ACHN (cell line): ENCODE data around the gene SLC8A1.

Experiments
- DNase-seq: peaks from one replicate; pipeline ENCODE4 v3.0.0-alpha.2; 2015
- in situ Hi-C: cut with HindIII; loops from 2 replicates; pipeline ENCODE4 v1.10.0; 2017; ENCODE audit warnings: low sequenced_read_pairs, low pct_ligation_motif_present, low pct_unique_long_range_greater_than_20kb

SLC8A1 gene

DNA sequence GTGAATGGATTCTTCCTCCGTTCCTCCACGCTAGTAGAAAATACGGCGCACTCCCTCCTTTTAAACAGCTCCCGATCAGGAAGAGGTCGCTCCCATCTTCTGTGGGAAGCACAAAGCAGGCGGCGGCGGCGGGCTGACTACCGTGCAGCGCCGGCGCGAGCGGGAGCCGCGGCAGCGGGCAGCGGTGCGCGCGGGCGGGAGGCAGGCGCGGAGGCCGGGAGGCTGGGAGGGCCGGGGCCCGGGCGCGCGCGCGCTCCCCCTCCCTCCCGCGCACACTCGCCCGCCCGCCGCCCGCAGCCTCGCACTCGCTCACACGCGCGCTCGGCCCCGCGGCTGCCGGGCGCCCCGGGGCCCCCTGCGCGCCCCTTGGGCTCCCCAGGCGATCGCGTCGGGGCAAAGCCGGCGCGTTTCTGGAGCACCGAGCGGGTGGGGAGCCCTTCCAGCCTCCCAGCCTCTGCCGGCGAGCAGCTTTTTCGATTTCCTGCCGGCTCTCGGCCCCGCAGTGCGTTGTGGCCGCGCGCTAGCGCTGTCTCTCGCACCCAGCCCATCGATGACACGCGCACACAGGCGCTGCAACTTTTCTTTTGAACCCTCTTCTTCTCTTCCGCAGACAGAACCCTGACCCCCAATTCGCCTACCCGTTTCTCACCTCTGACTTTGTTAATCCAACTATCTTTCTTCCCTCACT, at the start of gene SLC8A1:
Gene SLC8A1 (minus strand): TSS at position 173 of the 688 bp plus-strand sequence.
- peak; percentile 60 for DNase-seq
- in situ Hi-C loops: no loop called here

- in situ Hi-C loops: loop anchor here (25.0 kb wide), 1 partner anchor 263 kb away; no protein-coding TSS in a partner anchor
- DNase-seq: no peak
These were observed 47.5 kb upstream of the SLC8A1 start for GRCh38 chr2:40499437-40499836.

GRCh38 chr2:40497251-40497859, 45.5 kb upstream of the SLC8A1 start:
- in situ Hi-C loops: loop anchor here (25.0 kb wide), 1 partner anchor 265 kb away; no protein-coding TSS in a partner anchor
- peak; percentile 9 for DNase-seq

- in situ Hi-C loops: loop anchor here (25.0 kb wide), 1 partner anchor 273 kb away; no protein-coding TSS in a partner anchor
- no peak for DNase-seq
These were observed 37.7 kb upstream of the SLC8A1 start for GRCh38 chr2:40489678-40489960.

GRCh38 chr2:40488927-40489677, 37.2 kb upstream of the SLC8A1 start:
- in situ Hi-C loops: loop anchor here (25.0 kb wide), 1 partner anchor 273 kb away; no protein-coding TSS in a partner anchor
- DNase-seq: peak; percentile 73

- in situ Hi-C loops: loop anchor here (25.0 kb wide), 1 partner anchor 274 kb away; no protein-coding TSS in a partner anchor
- peak; percentile 75 for DNase-seq
These were observed 36.3 kb upstream of the SLC8A1 start for GRCh38 chr2:40488101-40488601.

DNA sequence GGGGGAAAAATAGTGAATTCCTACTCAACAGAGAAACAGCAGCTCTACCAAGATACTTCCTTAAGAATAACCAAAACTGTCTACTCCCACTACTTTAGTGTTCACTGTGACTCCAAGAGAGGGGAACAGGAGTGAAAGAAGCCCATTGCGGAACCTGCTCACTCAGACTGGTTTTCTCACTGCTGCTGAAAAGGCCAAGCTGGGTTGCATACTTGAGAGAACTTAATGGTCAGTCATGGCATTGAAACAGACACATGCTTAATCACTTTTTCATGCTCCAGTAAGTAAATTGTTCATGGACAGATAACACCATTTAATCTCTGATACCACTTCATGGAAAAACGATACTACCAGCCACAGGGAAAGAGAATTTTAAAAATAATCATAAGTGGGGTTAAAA, 35.7 kb upstream of the SLC8A1 start:
- in situ Hi-C loops: loop anchor here (25.0 kb wide), 1 partner anchor 275 kb away; no protein-coding TSS in a partner anchor

GRCh38 chr2:40485854-40486253, 34.0 kb upstream of the SLC8A1 start:
- in situ Hi-C loops: loop anchor here (25.0 kb wide), 1 partner anchor 276 kb away; no protein-coding TSS in a partner anchor
- no peak for DNase-seq

More for the DNA sequence above, 35.7 kb upstream of the SLC8A1 start:
- peak; percentile 19 for DNase-seq

GRCh38 chr2:40485318-40485717, 33.4 kb upstream of the SLC8A1 start:
- in situ Hi-C loops: loop anchor here (25.0 kb wide), 1 partner anchor 277 kb away; no protein-coding TSS in a partner anchor
- no peak for DNase-seq

DNA sequence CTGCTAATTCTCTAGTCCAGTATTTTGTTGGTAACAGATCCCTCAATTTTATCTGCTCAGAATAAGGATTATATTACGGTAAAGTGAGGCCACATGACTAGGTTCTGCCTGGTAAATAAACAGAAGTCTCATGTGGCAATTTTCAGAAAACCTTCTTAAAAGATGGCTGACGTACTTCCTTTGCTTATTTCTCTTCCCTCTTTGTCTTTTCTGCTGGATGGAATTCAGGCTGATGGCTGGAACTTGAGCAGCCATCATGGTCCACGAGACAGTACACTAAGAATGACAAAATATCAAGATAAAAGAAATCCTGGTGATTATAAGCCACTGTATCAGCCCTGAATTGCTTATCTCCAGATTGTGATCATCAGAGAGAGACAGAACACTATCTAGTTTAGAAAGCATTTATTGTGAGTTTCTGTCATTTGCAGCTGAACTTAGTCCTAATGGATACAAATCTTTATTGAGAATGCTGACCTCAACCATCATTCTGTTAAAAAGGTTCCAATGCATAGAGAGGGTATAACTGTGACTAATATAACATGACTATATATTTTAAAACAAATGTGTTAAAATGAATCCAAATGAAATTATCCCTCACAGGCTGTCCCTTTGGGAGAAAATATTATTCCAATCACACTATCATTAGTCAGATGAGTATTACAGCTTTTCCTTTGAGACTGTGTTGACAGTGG, 31.8 kb upstream of the SLC8A1 start:
- in situ Hi-C loops: loop anchor here (25.0 kb wide), 1 partner anchor 279 kb away; no protein-coding TSS in a partner anchor
- DNase-seq: no peak

DNA sequence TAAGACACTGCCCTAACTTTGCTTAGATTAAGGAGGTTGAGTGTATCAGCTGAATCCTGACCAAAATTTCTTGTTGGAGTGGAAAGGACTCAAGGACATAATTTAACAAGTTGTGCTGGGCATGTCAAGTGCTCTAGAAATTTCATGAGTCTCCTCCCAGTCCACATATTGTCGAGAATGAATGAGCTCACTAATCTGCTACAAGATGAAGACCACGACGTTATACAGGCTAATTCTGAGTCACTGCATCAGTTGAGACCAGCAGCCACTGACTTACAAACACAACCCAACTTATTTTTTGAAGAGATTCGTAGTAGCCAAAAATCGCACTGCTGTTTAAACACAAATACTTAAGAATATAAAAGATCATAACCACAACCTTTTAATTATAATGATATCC, 28.7 kb upstream of the SLC8A1 start:
- DNase-seq: no peak
- in situ Hi-C loops: loop anchor here (25.0 kb wide), 1 partner anchor 282 kb away; no protein-coding TSS in a partner anchor

DNA sequence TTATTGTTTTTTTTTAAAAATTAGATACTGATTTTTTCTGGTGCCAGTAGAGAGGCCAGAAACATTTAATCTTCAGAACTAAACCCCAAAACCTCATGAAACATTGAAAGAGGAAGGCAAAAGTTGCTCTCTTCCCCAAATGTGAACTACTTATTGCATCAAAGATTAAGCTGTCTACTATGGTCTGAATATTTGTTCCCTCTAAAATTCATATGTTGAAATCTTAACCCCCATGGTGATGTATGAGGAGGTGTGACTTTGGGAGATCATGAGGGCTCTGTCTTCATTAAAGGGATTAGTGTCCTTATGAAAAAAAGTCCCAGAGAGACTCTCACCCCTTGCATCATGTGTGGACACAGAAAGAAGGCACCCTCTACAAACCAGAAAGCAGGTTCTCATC, 28.2 kb upstream of the SLC8A1 start:
- in situ Hi-C loops: loop anchor here (25.0 kb wide), 1 partner anchor 282 kb away; no protein-coding TSS in a partner anchor
- DNase-seq: no peak

- in situ Hi-C loops: loop anchor here (25.0 kb wide), 1 partner anchor 285 kb away; no protein-coding TSS in a partner anchor
- no peak for DNase-seq
These were observed 25.5 kb upstream of the SLC8A1 start for GRCh38 chr2:40477361-40477760.

DNA sequence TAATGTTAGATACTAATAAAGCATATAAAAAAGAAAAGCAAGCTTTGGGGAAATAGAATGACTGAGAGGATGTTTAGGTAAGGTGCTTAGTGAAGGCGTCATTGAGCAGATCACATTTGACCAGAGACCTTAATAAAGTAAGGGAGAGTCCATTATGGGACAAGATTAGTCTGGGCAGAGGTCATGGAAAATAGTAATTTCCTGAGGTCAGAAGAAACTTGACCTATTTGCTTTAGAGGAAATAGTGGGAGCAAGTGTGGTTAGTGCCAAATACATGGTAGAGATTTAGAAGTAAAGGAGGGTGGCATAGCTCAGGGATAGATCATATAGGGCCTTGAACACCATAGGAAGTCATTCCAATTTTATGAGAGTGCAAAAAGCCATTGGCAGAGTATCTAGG, 24.5 kb upstream of the SLC8A1 start:
- in situ Hi-C loops: loop anchor here (25.0 kb wide), 1 partner anchor 286 kb away; no protein-coding TSS in a partner anchor
- no peak for DNase-seq

DNA sequence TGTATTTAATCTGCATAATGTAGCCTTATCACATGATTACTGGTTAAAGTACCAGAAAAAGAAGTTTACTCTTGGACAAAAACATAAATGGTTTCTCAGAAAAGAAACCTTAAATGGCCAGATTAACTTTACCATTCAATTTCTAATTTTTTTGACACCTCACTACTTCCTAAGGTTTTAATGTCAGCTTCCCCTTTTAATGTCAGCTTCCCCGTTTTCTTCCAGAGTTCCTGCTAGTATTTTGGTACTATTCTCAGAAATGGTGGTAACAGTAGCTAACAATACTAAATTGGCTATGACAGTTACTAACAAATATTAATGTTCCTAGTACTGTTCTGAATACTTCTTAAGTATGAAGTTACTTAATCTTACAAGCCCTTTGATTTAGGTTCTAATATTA, 22.4 kb upstream of the SLC8A1 start:
- DNase-seq: no peak
- in situ Hi-C loops: no loop called here

- in situ Hi-C loops: no loop called here
- no peak for DNase-seq
These were observed 20.0 kb upstream of the SLC8A1 start for GRCh38 chr2:40471866-40472265.

GRCh38 chr2:40470822-40471813, 19.2 kb upstream of the SLC8A1 start:
- no peak for DNase-seq
- in situ Hi-C loops: no loop called here
